Adrenal gland (tissue), 5 donors: Measurements from ENCODE around the gene KBTBD4.

Source experiments
- CTCF ChIP-seq, 6 experiments: fragments of 450-650 bp in 4 of 6; fragments of 200-600 bp in 2 of 6; sonication (generic) in 1 of 6; IDR thresholded peaks; 1 replicate in 5 of 6; 2 replicates in 1 of 6; pipeline versions ENCODE4 v1.5.1 to v1.8.0; 2016 to 2021; ENCODE audit warnings: antibody characterized with exemption in 6 of 6, mild to moderate bottlenecking in 2 of 6, moderate library complexity in 1 of 6
- POLR2A ChIP-seq, 2 donors: fragments of 450-650 bp; IDR thresholded peaks; one replicate each; pipeline ENCODE4 v1.6.1; 2017; ENCODE audit warnings: antibody characterized with exemption in 2 of 2, mild to moderate bottlenecking in 2 of 2, moderate library complexity in 1 of 2
- donor health status: DM: no; HTN: no; CAD: no.

DNA sequence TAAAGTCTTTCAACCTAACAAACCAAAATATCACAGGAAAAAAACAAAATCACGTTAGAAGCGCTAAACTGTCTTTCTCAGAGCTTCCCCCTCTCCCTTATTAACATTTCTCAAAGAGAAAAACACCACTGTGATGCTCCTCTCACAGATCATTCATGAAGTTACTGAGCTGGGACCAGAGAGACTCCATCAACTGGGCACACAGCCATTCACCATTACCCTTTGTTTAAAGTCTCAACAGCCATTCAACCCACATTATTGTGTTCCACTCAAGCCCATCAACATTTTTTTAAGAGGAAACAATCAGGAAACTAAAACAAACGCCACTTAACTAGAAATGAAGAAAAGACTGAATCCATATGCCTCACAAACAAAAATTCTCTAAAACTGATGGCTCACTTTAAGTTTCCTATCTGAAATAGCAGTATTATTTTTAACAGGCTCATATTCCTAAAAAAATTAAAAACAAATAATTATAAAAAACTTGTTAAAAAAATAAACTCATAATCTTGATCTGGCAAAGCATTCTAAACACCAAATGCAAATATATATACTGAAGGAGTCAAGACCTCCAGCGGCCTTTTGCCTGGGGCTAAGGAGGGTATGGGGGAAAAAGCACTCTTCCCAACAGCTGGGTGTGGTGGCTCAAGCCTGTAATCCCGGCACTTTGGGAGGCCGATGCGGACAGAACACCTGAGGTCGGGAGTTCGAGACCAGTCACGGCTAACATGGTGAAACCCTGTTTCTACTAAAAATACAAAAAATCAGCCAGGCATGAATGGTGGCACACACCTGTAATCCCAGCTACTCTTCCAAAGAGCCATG is 39.8 kb downstream of the KBTBD4 start:
- TF ChIP-seq CTCF (IDR thresholded peaks at IDR 0.05), result no peak
- no peak for TF ChIP-seq POLR2A (IDR thresholded peaks at IDR 0.05)
